Measurements from ENCODE around the gene NEU2. TPM values are rescaled to one million over a fixed set of nuclear protein-coding genes. Genes with fewer than 3 reads are reported as not detected.

NEU2 gene
- total RNA-seq, 1 experiment from 2014 or later = not detected

DNA sequence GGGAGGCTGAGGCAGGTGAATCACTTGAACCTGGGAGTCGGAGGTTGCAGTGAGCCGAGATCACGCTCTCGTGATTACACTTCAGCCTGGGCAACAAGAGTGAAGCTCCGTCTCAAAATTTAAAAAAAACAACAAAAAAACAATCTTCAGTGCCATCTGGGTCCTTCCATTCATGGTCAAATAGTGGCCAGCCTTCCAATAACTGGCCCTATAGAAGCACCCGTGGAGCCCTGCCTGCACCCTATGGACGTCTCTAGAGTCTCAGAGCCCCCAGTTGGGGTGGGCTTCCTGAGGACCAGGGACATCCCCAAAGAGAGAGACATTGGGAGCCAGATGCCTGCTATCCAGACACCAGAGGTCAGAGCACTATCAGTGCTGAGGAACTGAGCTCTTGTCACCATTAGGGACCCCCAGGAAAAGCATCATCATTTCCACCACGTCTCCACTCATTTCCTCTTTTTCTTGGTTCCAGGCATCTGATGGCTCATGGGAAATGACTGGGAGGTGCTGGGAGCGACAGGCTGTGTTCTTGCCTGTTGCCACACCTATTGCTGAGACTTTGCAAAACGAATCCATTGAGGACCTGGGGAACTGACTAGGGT is 9.4 kb downstream of the NEU2 start:
- no peak for DNase-seq
- Mint-ChIP-seq H3K36me3 (ENCODE audit: insufficient read depth in 1 of 3, low read depth in 3 of 3) (no peaks in the 10 kb centered on the region), H3K9me3 (no peaks in the 10 kb centered on the region), H3K27ac (no peak overlapping the region; a peak in 1 of 7 replicates), H3K4me3 (no peak overlapping the region), H3K27me3 (ENCODE audit: low read depth) (peaks cover 7% of the 10 kb centered on the region), H3K4me1 (no peaks in the 10 kb centered on the region)
- Histone ChIP-seq H2BK20ac (ENCODE audit: low read depth, low read length, poor library complexity, severe bottlenecking) (no peak overlapping the region), H3K14ac (ENCODE audit: insufficient read depth, low read length) (no peak overlapping the region), H3K18ac (ENCODE audit: insufficient read length, low read depth, low read length) (no peak overlapping the region), H3K4me1 (ENCODE audit: insufficient read depth, low read length) (no peaks in the 10 kb centered on the region), H3K27ac (ENCODE audit: insufficient read length, low read depth, low read length) (no peak overlapping the region), H3T11ph (ENCODE audit: low read length) (no peak overlapping the region), H3K56ac (ENCODE audit: insufficient read length, low read depth, low read length) (no peak overlapping the region), H4K8ac (replicated peaks; ENCODE audit: insufficient read length, low read depth, low read length) (no peak overlapping the region), H3K79me2 (ENCODE audit: insufficient read depth, low read length) (0 out of 2 replicates have a peak, but pooled peaks cover 1% of the 10 kb centered on the region), H3K4me2 (ENCODE audit: insufficient read depth, insufficient read length, low read length) (no peak overlapping the region), H3K9ac (ENCODE audit: extremely low read depth, insufficient read length, low read length) (no peak overlapping the region), H2AFZ (ENCODE audit: low read length) (no peak overlapping the region), H2BK5ac (ENCODE audit: insufficient read length, low read length) (no peak overlapping the region), H3K27me3 (ENCODE audit: insufficient read depth, low read length) (no peaks in the 10 kb centered on the region; the same call in 1 of the 2 replicates), H4K91ac (ENCODE audit: insufficient read length, low read depth, low read length) (no peak overlapping the region), H2AK5ac (ENCODE audit: insufficient read length, low read length) (no peak overlapping the region), H2BK120ac (ENCODE audit: low read depth, low read length, poor library complexity, severe bottlenecking) (no peak overlapping the region), H4K20me1 (ENCODE audit: control insufficient read depth, insufficient read depth, insufficient read length) (no peaks in the 10 kb centered on the region), H3K9me3 (ENCODE audit: control insufficient read depth, low read depth, low read length) (no peaks in the 10 kb centered on the region), H2BK15ac (ENCODE audit: low read depth, low read length) (no peak overlapping the region), H3K23ac (ENCODE audit: insufficient read length, low read depth, low read length) (no peak overlapping the region), H4K5ac (ENCODE audit: insufficient read length, low read depth, low read length) (no peak overlapping the region), H3K23me2 (ENCODE audit: insufficient read length, low read depth, low read length, poor library complexity, severe bottlenecking) (no peaks in the 10 kb centered on the region), H2BK12ac (ENCODE audit: insufficient read length, low read depth, low read length) (no peak overlapping the region), H3K79me1 (ENCODE audit: insufficient read depth, low read depth, low read length, poor library complexity, severe bottlenecking) (no peaks in the 10 kb centered on the region), H3K4ac (ENCODE audit: low read depth, low read length) (no peak overlapping the region)
- no CpG with 5 or more reads among the region's 10 CpGs for whole genome bisulfite sequencing (ENCODE audit: extremely low coverage, insufficient read length, low lambda C conversion rate)
- TF ChIP-seq, protein P1, sequence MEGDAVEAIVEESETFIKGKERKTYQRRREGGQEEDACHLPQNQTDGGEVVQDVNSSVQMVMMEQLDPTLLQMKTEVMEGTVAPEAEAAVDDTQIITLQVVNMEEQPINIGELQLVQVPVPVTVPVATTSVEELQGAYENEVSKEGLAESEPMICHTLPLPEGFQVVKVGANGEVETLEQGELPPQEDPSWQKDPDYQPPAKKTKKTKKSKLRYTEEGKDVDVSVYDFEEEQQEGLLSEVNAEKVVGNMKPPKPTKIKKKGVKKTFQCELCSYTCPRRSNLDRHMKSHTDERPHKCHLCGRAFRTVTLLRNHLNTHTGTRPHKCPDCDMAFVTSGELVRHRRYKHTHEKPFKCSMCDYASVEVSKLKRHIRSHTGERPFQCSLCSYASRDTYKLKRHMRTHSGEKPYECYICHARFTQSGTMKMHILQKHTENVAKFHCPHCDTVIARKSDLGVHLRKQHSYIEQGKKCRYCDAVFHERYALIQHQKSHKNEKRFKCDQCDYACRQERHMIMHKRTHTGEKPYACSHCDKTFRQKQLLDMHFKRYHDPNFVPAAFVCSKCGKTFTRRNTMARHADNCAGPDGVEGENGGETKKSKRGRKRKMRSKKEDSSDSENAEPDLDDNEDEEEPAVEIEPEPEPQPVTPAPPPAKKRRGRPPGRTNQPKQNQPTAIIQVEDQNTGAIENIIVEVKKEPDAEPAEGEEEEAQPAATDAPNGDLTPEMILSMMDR (conservative IDR thresholded peaks at IDR 0.05) = no peak

Measured in H9 (cell line).